NCI-H345 treated with DMSO at 0.1 percent for 48 hours (cell line): Measurements from ENCODE around the gene SLC9C1.
"Not testable (repeated sequence)": the region's sequence is repeated elsewhere in the genome, so short reads cannot be mapped to it uniquely, and the experiment has no call there.

Experiments used
- DNase-seq: peaks from one replicate; lab custom pipeline; 2025; ENCODE audit not compliant: unreplicated experiment; lab: John Stamatoyannopoulos, UW

The SLC9C1 gene

DNA sequence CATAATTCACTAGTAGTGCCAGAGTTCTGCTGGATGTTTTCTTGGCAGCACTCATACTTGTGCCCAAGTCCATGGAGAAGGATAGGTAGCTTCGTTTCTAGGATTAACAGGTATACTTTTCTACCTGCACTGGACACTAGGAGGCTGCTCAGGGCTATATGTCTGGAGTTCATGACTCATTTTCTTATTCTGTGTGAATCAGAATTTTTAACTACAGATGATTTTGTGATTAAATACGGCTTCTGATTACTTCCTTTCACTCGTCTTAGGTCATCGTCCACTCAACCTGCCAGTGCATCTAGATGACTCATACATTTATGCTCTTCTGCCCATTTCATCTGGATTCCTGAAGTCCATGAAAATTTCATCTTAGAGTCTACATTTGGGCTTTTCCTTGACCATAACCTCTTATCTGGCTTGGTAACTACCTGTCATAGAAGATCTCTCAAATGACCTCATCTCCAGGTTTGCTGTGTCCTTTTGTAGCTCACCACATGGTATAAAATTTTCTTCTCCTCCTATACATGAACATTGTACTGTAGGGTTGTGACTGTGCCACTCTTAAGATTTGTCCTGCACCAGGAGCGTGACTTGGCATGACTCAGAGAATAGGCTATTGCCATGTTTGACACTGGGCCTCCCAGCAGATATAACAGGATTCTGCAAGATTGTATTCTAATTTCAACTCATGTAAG lies 94.2 kb downstream of the SLC9C1 start:
- DNase-seq, result no peak

DNA sequence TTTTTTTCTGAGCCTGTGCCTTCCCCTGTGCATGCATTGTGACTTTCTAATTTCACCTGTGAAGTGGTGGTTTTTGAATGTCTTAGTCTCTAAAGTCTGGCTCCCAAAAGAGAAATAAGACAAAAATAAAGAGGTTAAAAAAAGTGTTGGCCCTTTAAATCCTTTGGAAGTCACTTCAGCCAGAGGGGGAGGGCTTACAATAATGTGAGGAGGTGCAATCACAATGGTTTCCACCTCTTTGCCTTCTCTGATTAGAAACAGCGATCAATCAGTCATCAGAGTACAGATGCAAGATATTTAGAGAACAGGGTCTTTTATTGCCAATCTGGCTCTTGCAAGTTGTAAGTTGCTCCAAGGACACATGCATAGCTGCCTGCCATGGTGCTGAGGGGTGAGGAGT lies 96.9 kb downstream of the SLC9C1 start:
- DNase-seq, result no peak

DNA sequence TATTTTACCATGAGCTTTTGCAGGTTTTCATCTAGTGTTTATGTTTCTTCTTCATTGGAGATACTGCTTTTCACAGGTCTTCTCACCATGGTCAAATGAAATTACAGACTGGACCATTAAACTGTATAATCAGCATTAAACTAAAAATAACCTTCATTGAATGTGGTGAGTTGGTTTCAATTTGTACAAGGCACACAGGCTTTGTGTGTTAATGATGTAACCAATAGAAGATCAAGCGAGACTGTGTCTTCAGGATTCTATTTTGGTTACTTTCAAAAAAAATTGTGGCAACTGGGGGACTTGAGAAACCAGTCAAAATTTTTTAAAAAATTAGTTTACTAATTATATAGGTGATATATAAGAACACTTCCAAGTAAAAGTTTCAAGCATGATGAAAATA lies 106.7 kb downstream of the SLC9C1 start:
- no peak for DNase-seq

DNA sequence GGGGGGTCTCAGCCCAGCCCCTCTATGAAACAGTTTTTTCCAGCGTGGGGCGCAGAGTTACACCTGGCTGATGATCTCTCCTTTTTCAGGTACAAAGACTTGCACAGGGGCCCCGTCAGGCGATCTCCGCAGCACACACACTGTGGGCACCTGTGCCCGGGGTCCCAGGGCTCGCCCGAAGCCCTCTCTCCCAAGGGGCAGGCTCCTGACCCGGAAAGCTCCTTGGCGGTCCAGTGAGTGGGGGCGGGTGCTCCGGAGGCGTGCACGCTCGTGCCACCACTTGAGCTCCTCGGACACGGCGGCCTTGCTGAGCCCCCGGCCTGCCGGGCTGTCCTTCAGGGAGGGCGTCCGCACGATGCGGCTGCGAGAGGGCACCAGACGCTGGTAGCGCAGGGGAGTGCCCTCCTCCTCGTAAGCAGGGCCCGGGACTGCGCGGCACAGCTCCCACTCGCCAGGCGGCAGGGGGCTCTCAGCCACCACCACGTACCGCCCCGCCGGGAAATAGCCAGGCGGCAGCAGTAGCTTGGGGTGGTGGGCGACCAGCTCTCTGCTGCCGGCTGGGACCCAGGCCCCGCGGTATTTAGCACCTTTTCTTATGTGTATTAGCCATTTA lies 108.5 kb downstream of the SLC9C1 start:
- DNase-seq, result not testable (repeated sequence)

DNA sequence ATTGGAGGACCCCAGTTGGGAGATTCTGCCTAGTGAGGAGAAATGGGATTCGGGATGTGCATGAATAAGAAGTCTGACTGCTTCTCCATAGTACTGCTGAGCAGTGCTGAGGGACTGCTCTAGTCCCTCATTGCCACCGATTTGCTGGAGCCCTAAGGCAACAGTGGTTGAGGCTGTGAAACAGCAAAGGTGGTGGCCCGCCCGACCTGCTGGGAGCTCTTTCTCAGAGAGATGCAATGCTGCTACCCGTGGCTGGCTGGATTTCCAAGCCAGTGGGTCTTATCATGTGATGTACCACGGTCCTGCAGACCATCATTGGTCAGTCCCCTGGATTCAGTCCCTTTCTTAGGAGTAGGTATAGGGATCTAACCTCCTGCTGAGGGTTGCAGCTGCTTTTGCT lies 118.4 kb downstream of the SLC9C1 start:
- DNase-seq, result no peak

DNA sequence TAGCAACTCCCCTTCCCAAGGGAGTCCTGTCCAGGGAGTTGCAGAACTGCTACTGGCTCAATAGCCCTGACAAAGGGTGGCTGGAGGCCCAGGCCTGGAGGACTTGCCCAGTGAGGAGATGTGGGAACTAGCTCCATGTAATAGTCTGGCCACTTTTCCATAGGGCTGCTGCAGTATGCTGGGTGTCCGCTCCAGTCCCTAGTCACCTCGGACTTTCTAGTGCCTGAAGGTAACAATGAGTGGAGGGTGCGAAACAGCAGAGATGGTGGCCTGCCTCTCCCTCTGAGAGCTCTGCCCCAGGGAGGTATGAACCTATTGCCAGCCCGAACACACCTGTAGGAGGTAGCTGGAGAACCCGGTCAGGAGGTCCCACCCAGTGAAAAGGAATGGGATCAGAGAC lies 119.0 kb downstream of the SLC9C1 start:
- DNase-seq, result no peak

DNA sequence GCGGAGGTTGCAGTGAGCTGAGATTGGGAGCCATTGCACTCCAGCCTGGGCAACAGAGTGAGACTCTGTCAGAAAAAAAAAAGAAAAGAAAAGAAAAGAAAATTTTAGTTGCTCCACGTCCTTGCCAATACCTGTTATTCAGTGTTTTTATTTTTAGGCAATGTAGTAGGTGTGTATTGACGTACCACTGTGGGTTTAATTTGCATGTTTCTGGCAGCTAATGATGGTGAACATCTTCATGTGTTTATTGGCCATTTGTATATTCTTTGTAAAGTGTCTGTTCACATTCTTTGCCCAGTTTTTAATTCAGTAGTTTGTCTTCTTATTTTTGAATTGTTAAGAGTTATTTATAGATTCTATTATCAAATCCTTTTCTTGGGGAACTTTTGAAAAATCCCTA lies 122.9 kb downstream of the SLC9C1 start:
- no peak for DNase-seq

DNA sequence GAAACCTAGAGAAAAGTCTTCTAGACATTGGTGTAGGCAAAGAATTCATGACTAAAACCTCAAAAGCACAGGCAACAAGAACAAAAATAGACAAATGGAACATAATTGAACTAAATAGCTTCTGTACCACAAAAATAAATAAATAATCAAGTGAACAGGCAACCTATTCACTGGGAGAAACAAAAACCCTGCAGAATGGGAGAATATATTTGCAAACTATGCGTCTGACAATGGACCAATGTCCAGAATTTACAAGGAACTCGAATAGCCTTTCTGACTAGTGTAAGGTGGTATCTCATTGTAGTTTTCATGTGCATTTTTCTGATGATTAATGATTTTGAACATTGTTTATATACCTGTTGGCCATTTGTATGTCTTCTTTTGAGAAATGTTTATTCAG lies 124.0 kb downstream of the SLC9C1 start:
- DNase-seq, result no peak

DNA sequence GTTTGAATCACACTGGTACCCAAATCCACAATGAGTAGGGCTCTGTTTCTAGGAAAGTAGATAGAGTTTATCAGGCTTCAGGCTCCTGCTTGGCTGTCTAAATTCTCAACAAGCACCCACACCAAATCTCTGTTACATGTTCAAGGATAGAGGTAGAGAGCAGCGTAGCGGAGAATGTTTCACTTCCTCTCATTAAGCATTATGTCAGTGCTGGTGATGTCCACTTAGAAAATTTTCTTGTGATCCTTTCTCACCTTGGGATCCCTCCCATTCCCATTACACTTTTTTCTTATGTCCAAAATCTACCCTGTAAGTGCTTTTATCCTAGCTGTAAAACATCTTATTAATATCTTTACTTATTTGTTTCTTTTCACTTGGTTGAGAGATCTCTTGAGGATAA lies 126.3 kb downstream of the SLC9C1 start:
- no peak for DNase-seq

DNA sequence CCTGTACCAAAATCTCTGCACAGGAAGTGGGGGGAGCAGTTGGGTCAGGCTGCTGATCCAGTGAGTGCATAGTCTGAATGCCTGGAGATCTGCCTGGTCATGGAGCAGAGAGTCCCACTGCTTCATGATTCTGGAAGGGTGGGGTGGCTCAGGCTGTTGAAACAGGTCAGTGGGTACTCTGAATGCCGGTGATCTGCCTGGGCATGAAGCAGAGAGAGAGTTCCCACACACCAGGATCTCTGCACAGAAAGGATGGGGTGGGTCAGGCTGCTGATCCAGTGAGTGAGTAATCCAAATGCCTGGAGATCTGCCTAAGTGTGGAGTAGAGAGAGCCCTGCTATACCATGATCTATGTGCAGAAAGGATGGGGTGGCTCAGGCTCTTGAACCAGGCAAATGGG lies 144.9 kb downstream of the SLC9C1 start:
- no peak for DNase-seq

DNA sequence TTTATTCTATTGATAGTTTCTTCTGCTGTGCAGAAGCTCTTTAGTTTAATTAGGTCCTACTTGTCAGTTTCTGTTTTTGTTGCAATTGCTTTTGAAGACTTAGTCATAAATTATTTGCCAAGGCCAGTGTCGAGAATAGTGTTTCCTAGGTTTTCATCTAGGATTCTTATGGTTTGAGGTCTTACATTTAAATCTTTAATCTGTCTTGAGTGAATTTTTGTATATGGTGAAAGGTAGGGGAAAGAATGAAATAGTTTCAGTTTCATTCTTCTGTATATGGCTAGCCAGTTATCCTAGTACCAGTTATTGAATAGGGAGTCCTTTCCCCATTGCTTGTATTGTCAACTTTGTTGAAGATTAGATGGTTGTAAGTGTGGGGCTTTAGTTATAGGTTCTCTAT lies 150.3 kb downstream of the SLC9C1 start:
- no peak for DNase-seq

DNA sequence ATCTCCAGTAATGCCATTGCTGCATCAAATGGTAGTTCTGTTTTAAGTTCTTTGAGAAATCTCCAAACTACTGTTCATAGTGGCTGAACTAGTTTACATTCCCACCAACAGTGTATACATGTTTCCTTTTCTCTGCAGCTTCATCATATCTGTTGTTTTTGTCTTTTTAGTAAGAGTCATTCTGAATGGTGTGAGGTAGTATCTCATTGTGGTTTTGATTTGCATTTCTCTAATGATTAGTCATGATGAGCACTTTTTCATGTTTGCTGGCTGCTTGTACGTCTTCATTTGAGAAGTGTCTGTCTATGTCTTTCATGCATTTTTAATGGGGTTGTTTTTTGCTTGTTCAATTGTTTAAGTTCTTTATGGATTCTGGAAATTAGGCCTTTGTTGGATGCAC lies 150.8 kb downstream of the SLC9C1 start:
- no peak for DNase-seq

DNA sequence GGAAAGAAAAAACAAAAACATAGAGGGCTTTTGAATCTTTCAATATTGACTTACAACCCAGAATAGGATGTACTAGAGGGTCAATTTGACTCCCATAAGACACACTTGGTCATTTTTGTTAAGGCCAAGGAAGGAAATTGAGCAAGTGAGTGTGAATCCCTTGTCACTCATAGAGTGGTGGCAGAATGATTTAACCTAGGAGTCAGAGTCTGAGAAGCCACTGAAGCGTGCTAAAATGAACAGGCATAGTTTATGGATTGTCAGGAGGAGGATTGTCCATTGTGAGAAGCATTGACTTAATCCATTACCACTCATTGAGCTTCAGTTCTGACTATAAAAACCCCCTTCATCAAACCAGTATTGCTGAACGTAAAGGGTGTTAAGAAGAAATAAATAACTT lies 152.7 kb downstream of the SLC9C1 start:
- DNase-seq, result no peak

DNA sequence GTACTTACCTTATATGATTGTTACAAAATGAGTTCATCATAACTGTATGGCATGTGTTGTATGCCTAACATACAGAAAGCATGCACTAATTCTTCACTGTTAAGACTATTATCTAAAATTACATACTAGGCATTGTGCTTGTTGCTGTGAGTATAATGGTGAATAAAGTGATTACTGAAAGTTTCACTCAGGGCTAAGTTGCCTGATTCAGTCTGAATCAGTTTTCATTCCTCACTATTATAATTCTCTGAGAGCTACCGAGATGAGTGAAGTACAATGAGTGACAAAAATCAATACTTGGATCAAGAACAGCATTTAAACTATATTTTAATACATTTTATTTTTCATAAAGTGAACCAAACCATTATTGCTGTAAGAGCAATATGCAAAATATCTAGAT lies 153.4 kb downstream of the SLC9C1 start:
- DNase-seq, result no peak

DNA sequence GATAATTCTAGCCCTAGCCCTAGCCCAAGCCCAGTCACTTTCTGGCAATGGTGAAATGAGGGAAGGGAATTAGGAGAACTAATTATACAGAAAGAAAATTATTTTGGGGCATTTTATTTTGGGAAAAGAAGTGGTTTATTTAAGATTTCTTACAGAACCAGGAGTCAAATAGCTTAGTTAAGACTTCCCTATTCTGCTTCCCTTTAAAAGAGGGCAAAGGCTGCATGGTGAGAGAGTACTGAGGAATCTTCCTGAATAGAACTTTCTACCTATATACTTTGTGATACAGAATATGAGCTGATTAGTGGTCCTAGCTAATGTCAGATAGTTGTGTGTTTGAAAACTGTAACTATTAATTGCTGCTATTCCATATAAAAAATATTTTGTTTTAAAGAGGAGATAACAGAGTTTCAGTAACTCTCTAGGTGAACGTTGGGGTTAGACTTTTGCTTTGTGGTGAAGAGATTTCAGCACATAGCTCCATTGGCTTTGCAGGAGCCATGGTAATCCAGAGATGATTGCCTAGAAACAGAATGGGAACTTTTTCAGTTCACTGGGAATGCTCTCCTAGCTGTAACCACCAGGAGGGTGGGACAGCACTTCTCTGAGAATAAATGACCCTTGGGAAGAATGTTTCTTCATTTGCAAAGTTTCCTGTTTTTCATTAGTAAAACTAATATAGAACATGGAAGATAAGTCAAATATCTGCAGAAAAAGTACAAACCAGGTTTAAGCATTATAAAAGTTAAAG lies 155.6 kb downstream of the SLC9C1 start:
- DNase-seq, result no peak

DNA sequence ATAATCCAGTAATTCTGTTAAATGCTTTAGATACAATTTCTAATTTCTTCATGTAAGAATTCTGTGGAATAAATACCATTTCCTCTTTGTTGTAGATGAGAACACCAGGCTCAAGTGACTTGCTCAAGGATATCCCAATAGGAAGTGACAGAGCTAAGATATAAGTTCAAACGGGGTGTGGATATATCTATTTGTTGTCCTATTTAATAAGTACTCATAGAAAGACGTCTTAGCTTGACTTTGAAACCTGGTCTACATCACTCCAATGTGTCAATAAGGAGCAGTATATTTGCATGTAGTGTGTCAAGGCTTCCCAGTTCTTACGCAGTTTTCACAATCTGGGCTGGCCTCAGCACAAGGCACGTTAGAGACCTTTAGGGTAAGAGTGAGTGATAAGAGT lies 156.2 kb downstream of the SLC9C1 start:
- no peak for DNase-seq

DNA sequence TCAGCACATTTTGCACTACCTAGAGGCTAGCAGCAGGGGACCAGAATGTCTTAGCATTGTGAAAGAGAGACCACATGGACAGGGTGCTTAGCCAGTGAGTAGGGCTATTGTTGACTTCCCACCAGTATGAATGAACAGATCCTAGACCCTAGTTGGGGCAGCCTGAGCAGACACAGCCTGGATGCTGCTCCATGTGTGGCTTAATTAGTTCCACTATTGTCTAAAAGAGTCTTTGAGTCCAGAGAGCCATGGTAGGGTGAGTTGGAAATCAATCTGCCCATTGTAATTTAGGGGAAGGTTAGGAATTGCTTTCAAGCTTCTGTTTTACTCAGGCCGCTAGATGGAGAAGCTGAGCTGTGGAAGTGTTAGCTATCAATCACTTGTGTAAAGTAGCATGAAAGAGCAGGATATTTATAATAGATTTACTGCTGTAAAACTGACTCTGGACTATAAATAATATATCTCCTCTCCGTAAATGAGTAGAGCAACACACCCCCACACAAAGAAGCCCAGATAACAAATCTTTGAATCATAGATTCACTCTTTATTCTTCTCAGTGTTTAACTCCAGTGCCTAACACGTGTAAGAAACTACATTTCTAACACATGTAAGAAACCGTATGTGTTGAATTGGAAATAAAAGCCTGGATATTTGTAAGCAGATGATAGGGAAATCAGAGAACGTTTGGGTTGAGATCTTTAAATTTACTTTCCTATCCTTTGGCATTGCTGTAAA lies 156.9 kb downstream of the SLC9C1 start:
- no peak for DNase-seq

DNA sequence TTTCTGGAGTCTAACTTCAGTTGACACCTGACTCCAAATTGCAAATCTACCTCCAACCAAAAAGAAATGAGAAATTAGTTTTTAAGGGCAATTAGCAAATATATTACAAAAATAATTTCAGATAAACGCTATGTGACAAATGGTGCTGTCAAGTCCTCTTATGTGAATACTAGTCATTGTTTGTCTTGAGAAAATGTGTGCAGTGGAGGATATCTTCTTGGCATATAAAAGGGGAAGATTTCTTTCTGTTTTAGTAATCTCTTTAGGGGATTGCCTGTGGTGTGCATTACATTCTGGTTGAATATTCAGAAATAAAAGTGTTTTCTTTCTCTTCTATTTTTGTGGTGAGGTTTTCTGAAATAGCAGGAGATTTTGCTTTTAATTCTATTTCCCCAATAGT lies 158.0 kb downstream of the SLC9C1 start:
- no peak for DNase-seq

DNA sequence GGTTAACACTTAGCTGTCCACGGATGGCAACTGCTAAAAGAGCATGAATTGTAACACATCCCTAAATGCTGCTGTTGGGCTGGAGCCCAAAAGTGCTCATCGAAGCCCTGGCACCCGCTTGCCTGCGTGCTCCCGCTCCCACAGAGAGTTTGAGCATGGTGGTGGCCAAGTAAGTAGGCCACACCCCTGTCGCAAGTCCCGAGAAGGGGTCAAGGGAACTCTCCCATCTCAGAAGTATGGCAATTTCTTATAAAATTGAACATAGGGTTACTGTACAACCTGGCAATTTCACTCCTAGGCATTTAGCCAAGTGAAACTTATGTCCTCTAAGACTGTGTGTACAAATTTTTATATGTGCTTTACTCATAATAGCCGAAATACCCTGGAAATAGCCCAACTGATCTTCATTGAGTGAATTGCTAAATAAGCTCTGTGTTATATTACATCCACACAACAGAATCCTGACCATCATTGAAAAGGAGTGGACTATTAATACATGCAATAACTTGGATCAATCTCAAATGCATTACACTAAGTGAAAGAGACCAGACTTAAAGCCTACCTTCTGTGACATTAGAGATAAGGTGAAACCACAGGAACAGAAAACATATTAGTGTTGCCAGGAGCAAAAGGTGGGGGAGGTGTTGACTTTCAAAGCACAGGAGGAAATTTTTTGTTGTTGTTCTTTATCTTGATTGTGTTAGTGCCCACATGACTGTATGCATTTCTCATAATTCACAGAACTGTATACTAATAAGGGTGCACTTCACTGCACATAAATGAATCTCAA lies 159.5 kb downstream of the SLC9C1 start:
- DNase-seq, result no peak

DNA sequence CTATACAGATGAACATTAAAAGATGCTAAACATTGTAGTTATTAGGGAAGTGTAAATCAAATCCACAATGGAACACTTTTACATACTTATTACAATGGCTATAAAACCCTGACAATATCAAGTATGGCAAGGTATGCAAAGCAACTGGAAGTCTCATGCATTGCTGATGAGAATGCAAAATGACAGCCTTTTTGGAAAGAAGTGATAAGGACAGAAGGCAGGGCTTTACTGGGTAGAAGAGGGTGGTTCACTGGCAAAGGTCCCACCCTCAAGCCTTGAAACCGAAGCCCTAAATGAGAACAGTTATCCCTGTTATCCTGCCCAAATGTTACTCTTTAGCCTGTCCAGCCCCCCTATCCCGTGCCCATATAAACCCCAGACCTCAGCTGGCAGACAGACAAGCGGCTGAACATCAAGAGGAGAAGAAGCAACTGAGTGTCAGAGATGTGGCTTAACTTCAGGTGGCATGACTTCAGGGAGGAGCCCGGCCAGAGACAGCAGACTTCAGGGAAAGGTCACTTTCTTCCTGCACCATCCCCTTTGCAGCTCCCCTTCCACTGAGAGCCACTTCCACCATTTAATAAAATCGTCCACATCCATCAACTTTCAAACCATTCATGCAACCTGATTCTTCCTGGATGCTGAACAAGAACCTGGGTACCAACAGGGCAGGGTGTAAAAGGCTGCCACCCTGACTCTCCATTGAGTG lies 160.2 kb downstream of the SLC9C1 start:
- no peak for DNase-seq
